A549 (cell line): Measurements from ENCODE around the gene IMPG1.

ENCODE experiments used
- CBX8 ChIP-seq: fragments of 200-600 bp; sonication (generic); IDR thresholded peaks from 2 replicates; pipeline ENCODE4 v1.6.1; 2016
- CTCF ChIP-seq: fragments of >200 bp; sonication (Bioruptor Twin); formaldehyde crosslinking; IDR thresholded peaks from 3 replicates; pipeline ENCODE4 v1.5.1; 2016
- EP300 ChIP-seq, 2 experiments: fragments of >200 bp; sonication (Bioruptor Twin); formaldehyde crosslinking; IDR thresholded peaks; 2 replicates in 1 of 2; 3 replicates in 1 of 2; pipeline ENCODE4 v1.6.1; 2016 to 2017
- RAD21 ChIP-seq, 2 experiments: fragments of >200 bp in 1 of 2; sonication (Bioruptor Twin) in 1 of 2; formaldehyde crosslinking in 1 of 2; IDR thresholded peaks in 1 of 2; conservative IDR thresholded peaks in 1 of 2; 2 replicates in 1 of 2; 3 replicates in 1 of 2; pipeline ENCODE4 v1.6.1; 2012 to 2018; ENCODE audit warnings: inconsistent platforms in 1 of 2
- RFX5 ChIP-seq: fragments of 450-650 bp; IDR thresholded peaks from 2 replicates; pipeline ENCODE4 v1.7.1; 2014; ENCODE audit warnings: antibody characterized with exemption, mild to moderate bottlenecking, moderate library complexity
- RNF2 ChIP-seq: fragments of 200-600 bp; sonication (generic); IDR thresholded peaks from 2 replicates; pipeline ENCODE4 v1.6.1; 2016; ENCODE audit warnings: low read depth, mild to moderate bottlenecking, antibody characterized with exemption, moderate library complexity, borderline replicate concordance
- ZSCAN20 ChIP-seq: fragments of 250-450 bp; sonication (Bioruptor Pico); IDR thresholded peaks from 2 replicates; pipeline ENCODE4 v1.8.0; 2022; ENCODE audit warnings: mild to moderate bottlenecking, moderate library complexity

- TF ChIP-seq RFX5 (no peak), RNF2 (no peak), EP300 (IDR thresholded peaks at IDR 0.05) (no peak), CTCF (no peak), CBX8 (no peak), ZSCAN20 (no peak), RAD21 (conservative IDR thresholded peaks at IDR 0.05 in 1 of 2, IDR thresholded peaks at IDR 0.05 in 1 of 2) (no peak)
These were observed 124.5 kb downstream of the IMPG1 start for GRCh38 chr6:75947935-75948334.
